ENCODE results near the gene NOL4L. TPM values are rescaled to one million over a fixed set of nuclear protein-coding genes. Genes with fewer than 3 reads are reported as not detected.

NOL4L gene
- polyA plus RNA-seq, 1 donor (not counting 4 experiments of a cell fraction or from before 2014, with no cell fraction given) = 1.0 TPM

- TF ChIP-seq EZH2 (IDR thresholded peaks at IDR 0.05; ENCODE audit: low read length) (no peak), CTCF (optimal IDR thresholded peaks at IDR 0.05 in 1 of 3, IDR thresholded peaks at IDR 0.05 in 1 of 3, conservative IDR thresholded peaks at IDR 0.05 in 1 of 3; ENCODE audit: extremely low read depth in 1 of 3, insufficient read depth in 2 of 3, low read length in 3 of 3) (no peak)
- H3K79me2 ChIP-seq (ENCODE audit: control insufficient read depth, insufficient read depth, low read length) = peaks cover 1% of the 10 kb centered on the region
- H3K9ac ChIP-seq (ENCODE audit: control insufficient read depth, extremely low read depth, insufficient read depth, low read length) = no peak overlapping the region
- dilution Hi-C loops (cut with MboI; ENCODE audit: extremely low pct_ligation_motif_present, low sequenced_read_pairs) = no loop called here
- no peaks in the 10 kb centered on the region for H3K9me1 ChIP-seq (ENCODE audit: control insufficient read depth, extremely low read depth, insufficient read depth, low read length)
- no peaks in the 10 kb centered on the region for H3K4me1 ChIP-seq (ENCODE audit: control insufficient read depth, extremely low read depth, insufficient read depth, low read length)
- H3K4me3 ChIP-seq (ENCODE audit: control insufficient read depth in 2 of 3, extremely low read depth in 1 of 3, insufficient read depth in 2 of 3, low read depth in 1 of 3, low read length in 3 of 3) = no peak overlapping the region
- no peak for FAIRE-seq
- no peak for DNase-seq (ENCODE audit: low read depth, low spot score)
- H3K4me2 ChIP-seq (ENCODE audit: control insufficient read depth, extremely low read depth, insufficient read depth, low read depth, low read length) = no peak overlapping the region
- H3K9me3 ChIP-seq (ENCODE audit: control insufficient read depth, low read depth, low read length) = no peaks in the 10 kb centered on the region
- H3K27ac ChIP-seq (ENCODE audit: control insufficient read depth, insufficient read depth, low read length) = no peak overlapping the region
- H3K36me3 ChIP-seq (ENCODE audit: control insufficient read depth in 2 of 2, extremely low read depth in 1 of 2, insufficient read depth in 2 of 2, low read length in 2 of 2) = peaks cover 18 to 45% of the 10 kb centered on the region in 2 experiments
- no peaks in the 10 kb centered on the region for H4K20me1 ChIP-seq (ENCODE audit: control insufficient read depth, extremely low read depth, insufficient read depth, low read length)
- no peaks in the 10 kb centered on the region for H3K27me3 ChIP-seq (ENCODE audit: control insufficient read depth, extremely low read depth, insufficient read depth, low read length)
- no peak overlapping the region for H2AFZ ChIP-seq (ENCODE audit: control insufficient read depth, low read length)
These were observed 155.8 kb downstream of the NOL4L start for GRCh38 chr20:32429343-32429742.

- FAIRE-seq (no peak), DNase-seq (ENCODE audit: low read depth, low spot score) (no peak)
- Histone ChIP-seq H3K9ac (ENCODE audit: control insufficient read depth, extremely low read depth, insufficient read depth, low read length) (no peak overlapping the region), H3K4me1 (ENCODE audit: control insufficient read depth, extremely low read depth, insufficient read depth, low read length) (no peaks in the 10 kb centered on the region), H3K36me3 (ENCODE audit: control insufficient read depth in 2 of 2, extremely low read depth in 1 of 2, insufficient read depth in 2 of 2, low read length in 2 of 2) (peaks cover 11 to 32% of the 10 kb centered on the region in 2 experiments), H3K4me2 (ENCODE audit: control insufficient read depth, extremely low read depth, insufficient read depth, low read depth, low read length) (no peak overlapping the region), H3K27ac (ENCODE audit: control insufficient read depth, insufficient read depth, low read length) (no peak overlapping the region), H3K4me3 (ENCODE audit: control insufficient read depth in 2 of 3, extremely low read depth in 1 of 3, insufficient read depth in 2 of 3, low read depth in 1 of 3, low read length in 3 of 3) (no peak overlapping the region), H4K20me1 (ENCODE audit: control insufficient read depth, extremely low read depth, insufficient read depth, low read length) (no peaks in the 10 kb centered on the region), H3K27me3 (ENCODE audit: control insufficient read depth, extremely low read depth, insufficient read depth, low read length) (no peaks in the 10 kb centered on the region), H3K79me2 (ENCODE audit: control insufficient read depth, insufficient read depth, low read length) (peaks cover 1% of the 10 kb centered on the region), H3K9me3 (ENCODE audit: control insufficient read depth, low read depth, low read length) (no peaks in the 10 kb centered on the region), H3K9me1 (ENCODE audit: control insufficient read depth, extremely low read depth, insufficient read depth, low read length) (no peaks in the 10 kb centered on the region), H2AFZ (ENCODE audit: control insufficient read depth, low read length) (no peak overlapping the region)
- no peak for TF ChIP-seq CTCF (optimal IDR thresholded peaks at IDR 0.05 in 1 of 3, IDR thresholded peaks at IDR 0.05 in 1 of 3, conservative IDR thresholded peaks at IDR 0.05 in 1 of 3; ENCODE audit: extremely low read depth in 1 of 3, insufficient read depth in 2 of 3, low read length in 3 of 3)
- no peak for TF ChIP-seq EZH2 (IDR thresholded peaks at IDR 0.05; ENCODE audit: low read length)
- dilution Hi-C loops (cut with MboI; ENCODE audit: extremely low pct_ligation_motif_present, low sequenced_read_pairs) = no loop called here
These were observed 157.1 kb downstream of the NOL4L start for GRCh38 chr20:32427996-32428395.

Measured in keratinocyte (primary cell).